Measurements from ENCODE around the gene FOXN1. TPM values are rescaled to one million over a fixed set of nuclear protein-coding genes. Genes with fewer than 3 reads are reported as not detected.
A peak's percentile ranks its signal among the peaks of the same experiment; 100 is the strongest.

Gene FOXN1
- total RNA-seq, 1 donor from 2014 or later, result 0.07 TPM

DNA sequence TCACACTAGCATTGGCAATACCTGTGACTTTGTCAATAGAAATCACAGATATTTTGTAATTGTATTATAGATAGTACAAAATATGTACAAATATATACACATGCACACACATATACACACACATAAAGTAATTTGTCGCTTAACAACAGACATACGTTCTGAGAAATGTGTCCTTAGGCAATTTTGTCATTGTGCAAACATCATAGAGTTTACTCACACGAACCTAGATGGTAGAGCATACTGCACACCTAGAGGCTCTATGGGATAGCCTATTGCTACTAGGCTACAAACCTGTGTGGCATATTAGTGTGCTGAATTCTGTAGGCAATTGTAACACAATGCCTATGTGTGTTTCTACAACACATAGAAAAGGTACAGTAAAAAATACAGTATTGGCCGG is 35.3 kb downstream of the FOXN1 start:
- Mint-ChIP-seq H3K9me3 (ENCODE audit: low read depth) (no peaks in the 10 kb centered on the region), H3K27ac (no peak overlapping the region), H3K4me3 (ENCODE audit: low read depth) (no peak overlapping the region), H3K36me3 (ENCODE audit: insufficient read depth) (no peaks in the 10 kb centered on the region), H3K27me3 (peaks cover 10% of the 10 kb centered on the region), H3K4me1 (ENCODE audit: low read depth) (no peaks in the 10 kb centered on the region)
- DNase-seq (ENCODE audit: low spot score, unreplicated experiment), result no peak
- TF ChIP-seq, protein P1, sequence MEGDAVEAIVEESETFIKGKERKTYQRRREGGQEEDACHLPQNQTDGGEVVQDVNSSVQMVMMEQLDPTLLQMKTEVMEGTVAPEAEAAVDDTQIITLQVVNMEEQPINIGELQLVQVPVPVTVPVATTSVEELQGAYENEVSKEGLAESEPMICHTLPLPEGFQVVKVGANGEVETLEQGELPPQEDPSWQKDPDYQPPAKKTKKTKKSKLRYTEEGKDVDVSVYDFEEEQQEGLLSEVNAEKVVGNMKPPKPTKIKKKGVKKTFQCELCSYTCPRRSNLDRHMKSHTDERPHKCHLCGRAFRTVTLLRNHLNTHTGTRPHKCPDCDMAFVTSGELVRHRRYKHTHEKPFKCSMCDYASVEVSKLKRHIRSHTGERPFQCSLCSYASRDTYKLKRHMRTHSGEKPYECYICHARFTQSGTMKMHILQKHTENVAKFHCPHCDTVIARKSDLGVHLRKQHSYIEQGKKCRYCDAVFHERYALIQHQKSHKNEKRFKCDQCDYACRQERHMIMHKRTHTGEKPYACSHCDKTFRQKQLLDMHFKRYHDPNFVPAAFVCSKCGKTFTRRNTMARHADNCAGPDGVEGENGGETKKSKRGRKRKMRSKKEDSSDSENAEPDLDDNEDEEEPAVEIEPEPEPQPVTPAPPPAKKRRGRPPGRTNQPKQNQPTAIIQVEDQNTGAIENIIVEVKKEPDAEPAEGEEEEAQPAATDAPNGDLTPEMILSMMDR (IDR thresholded peaks at IDR 0.05; ENCODE audit: unreplicated experiment), result no peak

DNA sequence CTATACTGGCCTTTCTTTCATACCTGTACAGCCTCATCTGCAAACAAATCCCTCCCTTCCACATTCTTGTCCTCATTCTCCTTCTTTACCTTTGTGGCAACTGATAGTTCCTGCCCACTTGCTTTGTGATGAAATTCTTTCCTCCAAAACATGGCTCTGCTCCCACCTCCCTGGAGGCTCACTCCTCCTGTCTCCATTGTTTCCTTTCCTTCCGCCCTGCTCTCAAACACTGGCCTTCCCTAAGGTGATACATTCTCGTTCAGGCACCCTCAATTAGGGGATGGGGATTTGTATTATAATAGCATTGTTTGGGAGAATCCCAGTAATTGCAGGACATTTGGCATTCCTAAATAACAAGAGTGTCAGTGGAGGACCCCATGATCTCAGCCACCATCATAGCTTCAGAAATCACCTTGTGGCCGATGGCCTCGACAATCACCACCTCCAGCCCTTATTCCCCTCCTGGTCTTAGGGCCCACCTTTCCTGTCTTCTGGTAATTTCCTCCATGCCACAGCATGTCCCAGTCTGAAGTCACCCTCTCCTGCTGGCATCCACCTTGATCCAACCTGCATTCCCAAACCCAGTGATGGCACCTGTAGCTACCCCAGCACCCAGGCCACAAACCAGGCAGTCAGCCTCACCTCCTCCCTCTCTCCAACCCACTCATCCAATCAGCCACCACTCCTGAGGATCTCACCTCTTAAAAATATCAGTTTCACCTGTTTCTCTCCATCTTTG is 38.4 kb downstream of the FOXN1 start:
- H3K27ac Mint-ChIP-seq, result peak overlapping the region; percentile 54
- no peaks in the 10 kb centered on the region for H3K9me3 Mint-ChIP-seq (ENCODE audit: low read depth)
- no peak for DNase-seq (ENCODE audit: low spot score, unreplicated experiment)
- no peak overlapping the region for H3K4me3 Mint-ChIP-seq (ENCODE audit: low read depth)
- H3K36me3 Mint-ChIP-seq (ENCODE audit: insufficient read depth), result peaks cover 1% of the 10 kb centered on the region
- H3K4me1 Mint-ChIP-seq (ENCODE audit: low read depth), result peaks cover 2% of the 10 kb centered on the region
- TF ChIP-seq, protein P1 (IDR thresholded peaks at IDR 0.05; ENCODE audit: unreplicated experiment), result no peak
- no peaks in the 10 kb centered on the region for H3K27me3 Mint-ChIP-seq

DNA sequence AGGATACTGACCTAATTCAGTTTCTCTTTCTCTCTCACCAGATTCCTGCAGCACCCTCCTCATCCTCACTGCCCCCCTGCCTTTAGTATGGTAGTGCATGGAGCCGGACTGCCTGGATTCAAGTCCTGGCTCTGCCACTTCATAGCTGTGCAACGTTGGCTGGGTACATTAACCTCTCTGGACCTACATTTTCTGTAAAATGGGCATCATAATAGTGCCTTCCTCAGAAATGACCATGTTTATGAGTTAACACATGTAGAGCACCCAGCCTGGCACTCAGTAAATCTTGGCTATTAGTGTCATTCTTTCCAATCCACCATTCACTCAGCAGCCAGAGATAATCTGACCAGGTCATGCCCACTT is 39.0 kb downstream of the FOXN1 start:
- no peaks in the 10 kb centered on the region for H3K27me3 Mint-ChIP-seq
- no peak overlapping the region for H3K27ac Mint-ChIP-seq
- no peak overlapping the region for H3K4me3 Mint-ChIP-seq (ENCODE audit: low read depth)
- H3K9me3 Mint-ChIP-seq (ENCODE audit: low read depth), result no peaks in the 10 kb centered on the region
- peaks cover 2% of the 10 kb centered on the region for H3K4me1 Mint-ChIP-seq (ENCODE audit: low read depth)
- TF ChIP-seq, protein P1 (IDR thresholded peaks at IDR 0.05; ENCODE audit: unreplicated experiment), result no peak
- no peak for DNase-seq (ENCODE audit: low spot score, unreplicated experiment)
- peaks cover 1% of the 10 kb centered on the region for H3K36me3 Mint-ChIP-seq (ENCODE audit: insufficient read depth)

DNA sequence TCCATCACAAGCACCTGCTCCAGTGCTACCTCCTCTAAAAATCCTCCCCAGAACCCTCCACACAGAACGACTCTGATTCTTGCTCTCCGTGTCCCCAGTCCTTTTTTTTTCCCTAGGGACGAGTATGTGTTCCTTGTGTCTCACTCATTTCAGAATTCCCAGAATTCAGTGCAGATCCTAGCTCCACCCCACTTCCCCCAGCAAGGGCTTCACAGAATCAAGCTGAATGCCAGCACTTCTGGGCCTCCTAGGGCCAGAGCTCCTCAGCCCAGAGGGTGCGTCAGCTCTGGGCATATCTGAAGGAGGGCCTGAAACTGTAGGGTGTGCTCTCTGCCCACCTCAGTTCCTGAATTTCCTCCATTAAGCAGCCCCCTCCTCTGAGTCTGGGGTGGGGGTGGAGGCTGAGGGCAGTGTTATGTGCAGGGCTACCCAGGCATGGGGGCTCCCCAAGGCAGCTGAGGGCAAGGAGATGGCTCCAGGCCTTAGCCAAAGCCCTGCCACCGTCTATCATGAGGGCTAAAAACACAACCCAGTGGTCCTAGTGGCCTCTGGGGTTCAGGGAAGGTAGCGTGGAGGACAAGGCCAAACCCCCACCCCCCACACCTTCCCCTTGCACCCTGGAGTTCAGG is 39.8 kb downstream of the FOXN1 start:
- no peak overlapping the region for H3K4me3 Mint-ChIP-seq (ENCODE audit: low read depth)
- peaks cover 2% of the 10 kb centered on the region for H3K4me1 Mint-ChIP-seq (ENCODE audit: low read depth)
- no peak overlapping the region for H3K27ac Mint-ChIP-seq
- DNase-seq (ENCODE audit: low spot score, unreplicated experiment), result no peak
- TF ChIP-seq, protein P1 (IDR thresholded peaks at IDR 0.05; ENCODE audit: unreplicated experiment), result no peak
- H3K27me3 Mint-ChIP-seq, result no peaks in the 10 kb centered on the region
- no peaks in the 10 kb centered on the region for H3K9me3 Mint-ChIP-seq (ENCODE audit: low read depth)
- peaks cover 1% of the 10 kb centered on the region for H3K36me3 Mint-ChIP-seq (ENCODE audit: insufficient read depth)

DNA sequence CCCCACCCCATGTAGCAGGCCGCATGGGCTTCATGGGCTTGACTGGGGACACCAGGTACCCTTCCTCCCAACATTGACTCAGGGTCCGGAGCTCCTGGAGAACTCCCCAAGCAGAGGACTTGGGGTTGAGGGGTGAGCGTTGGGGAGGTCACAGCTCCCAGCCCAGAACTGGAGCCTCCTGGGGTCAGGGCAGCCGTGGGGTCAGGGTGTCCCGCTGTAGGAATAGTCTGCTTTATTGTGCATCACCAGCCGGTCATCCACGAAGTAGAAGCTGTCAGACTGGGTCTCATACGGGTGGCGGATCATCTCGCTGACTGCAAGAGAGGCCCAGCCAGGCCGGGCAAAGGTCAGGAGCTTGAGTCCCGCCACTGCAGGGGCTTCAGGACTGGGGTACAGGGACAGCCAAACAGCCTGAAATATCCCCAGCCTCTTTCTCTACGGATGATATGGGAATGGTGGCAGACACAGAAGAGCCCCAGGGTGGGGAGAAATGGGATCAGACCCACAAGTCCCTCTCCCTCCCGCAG is 41.0 kb downstream of the FOXN1 start:
- no peak overlapping the region for H3K4me3 Mint-ChIP-seq (ENCODE audit: low read depth)
- H3K9me3 Mint-ChIP-seq (ENCODE audit: low read depth), result no peaks in the 10 kb centered on the region
- TF ChIP-seq, protein P1 (IDR thresholded peaks at IDR 0.05; ENCODE audit: unreplicated experiment), result no peak
- H3K36me3 Mint-ChIP-seq (ENCODE audit: insufficient read depth), result peaks cover 1% of the 10 kb centered on the region
- DNase-seq (ENCODE audit: low spot score, unreplicated experiment), result no peak
- no peaks in the 10 kb centered on the region for H3K27me3 Mint-ChIP-seq
- H3K27ac Mint-ChIP-seq, result no peak overlapping the region
- H3K4me1 Mint-ChIP-seq (ENCODE audit: low read depth), result peaks cover 8% of the 10 kb centered on the region

Measured in progenitor cell of endocrine pancreas (in vitro differentiated cells).